T-cell (primary cell): ENCODE measurements around the gene OARD1. TPM values are rescaled to one million over a fixed set of nuclear protein-coding genes. Genes with fewer than 3 reads are reported as not detected.
"Not testable (repeated sequence)": the region's sequence is repeated elsewhere in the genome, so short reads cannot be mapped to it uniquely, and the experiment has no call there.

Source experiments
- ATAC-seq, 4 experiments: fragments of 200-7000 bp in 3 of 4; fragments of 150-1000 bp in 1 of 4; cut with Tn5 transposase; replicated peaks in 1 of 4; 1 replicate in 3 of 4; 2 replicates in 1 of 4; pipeline ENCODE4 v1.10.0; 2021; ENCODE audit warnings: moderate library complexity in 3 of 4, mild to moderate bottlenecking in 2 of 4, moderate number of reproducible peaks in 1 of 4
- CTCF ChIA-PET, 2 donors: fragments of 300-600 bp; sonication (Branson Sonifier 250); formaldehyde crosslinking; loops; one replicate each; lab custom pipeline; 2022; ENCODE audit warnings: antibody characterized with exemption in 2 of 2; lab: Charles Lee
- POLR2A ChIA-PET, 2 donors: fragments of 300-600 bp; sonication (Branson Sonifier 250); formaldehyde crosslinking; loops; one replicate each; lab custom pipeline; 2022; ENCODE audit warnings: antibody characterized with exemption in 2 of 2; lab: Charles Lee
- DNase-seq, 35 experiments: peaks; one replicate each; pipeline versions ENCODE4 v3.0.0 to v3.0.0-alpha.2; 2013 to 2023
- H3K27ac ChIP-seq: one replicate; pipeline ENCODE4 v1.5.1; 2013; ENCODE audit warnings: low read length
- H3K27me3 ChIP-seq, 2 experiments: replicated peaks in 1 of 2; 1 replicate in 1 of 2; 2 replicates in 1 of 2; pipeline versions ENCODE4 v1.6.1 to v1.7.0; 2013; ENCODE audit warnings: low read length in 1 of 2, mixed read lengths in 1 of 2; ENCODE audit not compliant: control insufficient read depth in 2 of 2, insufficient read depth in 2 of 2; ENCODE audit errors: extremely low read depth in 1 of 2
- H3K36me3 ChIP-seq, 2 donors: 1 replicate in 1 of 2; 2 replicates in 1 of 2; pipeline versions ENCODE4 v1.6.1 to v1.7.0; 2013; ENCODE audit warnings: low read length in 1 of 2; ENCODE audit not compliant: control insufficient read depth in 2 of 2, insufficient read depth in 1 of 2; ENCODE audit errors: extremely low read depth in 1 of 2
- H3K4me1 ChIP-seq, 2 experiments: 1 replicate in 1 of 2; 2 replicates in 1 of 2; pipeline versions ENCODE4 v1.6.1 to v1.7.0; 2013; ENCODE audit warnings: low read length in 2 of 2, mixed read lengths in 1 of 2; ENCODE audit not compliant: insufficient read depth in 2 of 2, control insufficient read depth in 1 of 2; ENCODE audit errors: extremely low read depth in 1 of 2
- H3K4me3 ChIP-seq, 2 donors: 1 replicate in 1 of 2; 2 replicates in 1 of 2; pipeline versions ENCODE4 v1.5.1 to v1.7.0; 2013; ENCODE audit warnings: mild to moderate bottlenecking in 2 of 2, low read length in 1 of 2, moderate library complexity in 1 of 2; ENCODE audit not compliant: control insufficient read depth in 1 of 2; ENCODE audit errors: extremely low read depth in 1 of 2
- H3K9me3 ChIP-seq: 2 replicates; pipeline ENCODE4 v1.7.0; 2013
- H3K27ac Mint-ChIP-seq, 2 donors: one replicate each; pipeline ENCODE4 v1.8.0; 2020 to 2021; ENCODE audit warnings: mild to moderate bottlenecking in 2 of 2, mixed read lengths in 2 of 2
- H3K27me3 Mint-ChIP-seq, 2 donors: one replicate each; pipeline ENCODE4 v1.8.0; 2021 to 2022; ENCODE audit warnings: mixed read lengths in 2 of 2
- H3K36me3 Mint-ChIP-seq: one replicate; pipeline ENCODE4 v1.8.0; 2021; ENCODE audit warnings: mixed read lengths
- H3K4me1 Mint-ChIP-seq, 3 donors: one replicate each; pipeline ENCODE4 v1.8.0; 2020 to 2022; ENCODE audit warnings: mixed read lengths in 3 of 3, mild to moderate bottlenecking in 1 of 3
- H3K4me3 Mint-ChIP-seq, 3 donors: one replicate each; pipeline ENCODE4 v1.8.0; 2020 to 2022; ENCODE audit warnings: mild to moderate bottlenecking in 3 of 3, mixed read lengths in 3 of 3, moderate library complexity in 3 of 3
- H3K9me3 Mint-ChIP-seq, 3 donors: one replicate each; pipeline ENCODE4 v1.8.0; 2020 to 2022; ENCODE audit warnings: mixed read lengths in 3 of 3
- WGBS: methylation state at CpG from one replicate; pipeline ENCODE4 v1.1.5; 2013; ENCODE audit warnings: missing lambda C conversion rate; ENCODE audit not compliant: insufficient coverage; 5-methylcytosine and 5-hydroxymethylcytosine counted together
- total RNA-seq, 35 experiments: library from RNA in 6 of 35; stranded (reverse) in 6 of 35; fragments of 120-200 nt in 1 of 35; gene quantifications; one replicate each; pipeline versions ENCODE4 v1.2.1 to v1.2.4 and lab custom pipeline; 2013 to 2026

OARD1 gene, protein sequence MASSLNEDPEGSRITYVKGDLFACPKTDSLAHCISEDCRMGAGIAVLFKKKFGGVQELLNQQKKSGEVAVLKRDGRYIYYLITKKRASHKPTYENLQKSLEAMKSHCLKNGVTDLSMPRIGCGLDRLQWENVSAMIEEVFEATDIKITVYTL
- total RNA-seq (10 to 100 TPM; 33.1 to 43.2 (median 39.4) TPM), total RNA-seq (lab: John Stamatoyannopoulos, UW) (9.9 to 61.0 (median 36.9) reads per million in 29 experiments)
- 47.1 TPM for total RNA-seq (2013)

DNA sequence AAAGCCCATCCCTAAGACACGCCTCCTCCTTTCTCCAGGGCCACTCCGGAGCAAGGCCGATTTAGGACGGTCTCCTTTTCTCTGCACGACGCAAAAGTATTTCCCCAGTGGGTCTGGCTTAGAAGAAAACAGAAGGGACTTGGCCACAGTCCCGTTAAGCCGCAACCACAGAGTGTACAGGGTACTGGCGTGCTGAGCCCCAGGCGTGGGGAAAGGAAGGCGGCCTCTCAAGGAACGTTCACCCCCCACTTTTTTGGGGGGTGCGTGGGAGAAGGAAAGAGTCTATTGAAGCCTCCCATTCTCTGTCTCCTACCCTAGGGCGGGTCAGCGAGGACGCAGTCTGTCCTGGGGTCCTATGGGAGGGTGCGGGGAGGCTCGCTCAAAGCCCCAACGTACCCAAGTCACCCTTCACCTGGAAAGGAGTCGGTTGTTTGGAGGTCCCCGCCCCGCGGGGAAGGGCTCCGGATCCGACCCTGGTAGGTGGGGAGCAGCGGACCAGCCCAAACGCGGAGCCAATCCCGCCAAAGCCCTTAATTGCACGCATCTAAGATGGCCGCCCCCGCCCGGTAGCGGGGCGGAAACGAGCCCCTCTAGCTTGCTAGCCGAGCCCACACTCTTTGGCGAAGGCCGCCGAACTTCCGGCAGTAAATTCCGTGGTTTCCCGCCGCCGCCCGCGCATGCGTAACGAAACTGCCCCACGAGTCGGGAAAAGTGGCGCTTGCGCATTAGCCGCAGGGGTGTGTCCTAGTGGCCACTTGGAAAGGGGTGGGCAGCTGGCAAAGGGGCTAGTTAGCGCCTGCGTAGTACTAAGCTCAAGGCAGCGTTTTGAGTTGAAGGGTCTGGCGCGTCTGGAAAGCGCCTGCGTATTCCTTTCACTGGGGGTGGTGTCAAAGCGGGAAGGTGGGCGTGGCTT, at the start of gene OARD1:
TSS of gene OARD1 (minus strand) at position 434 of the 913 bp plus-strand sequence. CDS start 722 bp downstream, outside the sequence.
- POLR2A ChIA-PET = interaction anchor here (0.5 to 0.6 kb wide), 2 partner anchors 9 to 37 kb away, joined by 3 to 7 read pairs; no protein-coding TSS in a partner anchor
- Histone ChIP-seq H3K27ac (peak within 1 kb of the TSS; percentile 96), H3K27me3 (no peaks in the 10 kb centered on the region), H3K9me3 (no peaks in the 10 kb centered on the region), H3K36me3 (peaks cover 0 to 32% of the 10 kb centered on the region in 2 donors), H3K4me3 (peak within 1 kb of the TSS; percentile 94), H3K4me1 (peaks cover 17 to 30% of the 10 kb centered on the region in 2 experiments)
- WGBS = under 1% methylated on average over 41 of the region's 63 CpGs
- Mint-ChIP-seq H3K27me3 (no peaks in the 10 kb centered on the region), H3K36me3 (peaks cover 17% of the 10 kb centered on the region), H3K4me1 (peaks cover 42 to 62% (median 53%) of the 10 kb centered on the region in 3 donors), H3K9me3 (no peaks in the 10 kb centered on the region), H3K4me3 (peak within 1 kb of the TSS; percentile 94 to 96 (median 95)), H3K27ac (peak within 1 kb of the TSS; percentile 97 to 98)
- CTCF ChIA-PET = interaction anchor here in 1 of 2 donors (1.2 kb wide), 2 partner anchors 44 kb away, joined by 4 to 6 read pairs; no protein-coding TSS in a partner anchor
- DNase-seq (peak; percentile 99 to 100 (median 100)), ATAC-seq (peak; percentile 79 to 80 (median 80))

DNA sequence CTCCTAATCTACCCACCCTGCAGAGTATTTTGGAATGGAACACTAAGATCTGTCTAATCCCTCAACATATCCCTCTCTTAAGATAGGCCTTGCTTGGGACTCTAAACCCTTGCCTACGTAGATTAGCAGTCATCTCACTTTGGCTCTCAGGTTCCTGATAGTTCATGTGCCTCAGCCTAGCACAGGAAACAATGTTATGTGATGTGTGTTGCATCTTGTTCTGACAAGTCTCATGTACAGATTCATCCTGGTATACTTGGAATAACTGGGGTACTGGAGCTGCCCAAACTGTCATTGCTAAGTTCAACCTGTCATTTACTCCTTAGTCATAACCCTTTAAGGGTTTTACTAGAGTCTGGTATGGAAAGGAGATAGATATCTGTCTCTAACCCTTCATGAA, 47.9 kb upstream of the OARD1 start:
- POLR2A ChIA-PET = no interaction called here
- Histone ChIP-seq H3K36me3 (peaks cover 0 to 11% of the 10 kb centered on the region in 2 donors), H3K4me3 (no peak overlapping the region), H3K27ac (no peak overlapping the region), H3K9me3 (no peaks in the 10 kb centered on the region), H3K4me1 (no peaks in the 10 kb centered on the region), H3K27me3 (no peaks in the 10 kb centered on the region)
- DNase-seq (no peak), ATAC-seq (no peak)
- CTCF ChIA-PET = no interaction called here
- Mint-ChIP-seq H3K4me1 (no peaks in the 10 kb centered on the region), H3K36me3 (peaks cover 64% of the 10 kb centered on the region), H3K27me3 (no peaks in the 10 kb centered on the region), H3K9me3 (no peaks in the 10 kb centered on the region), H3K4me3 (no peak overlapping the region), H3K27ac (no peak overlapping the region)
- no CpG with 5 or more reads among the region's 1 CpG for WGBS

DNA sequence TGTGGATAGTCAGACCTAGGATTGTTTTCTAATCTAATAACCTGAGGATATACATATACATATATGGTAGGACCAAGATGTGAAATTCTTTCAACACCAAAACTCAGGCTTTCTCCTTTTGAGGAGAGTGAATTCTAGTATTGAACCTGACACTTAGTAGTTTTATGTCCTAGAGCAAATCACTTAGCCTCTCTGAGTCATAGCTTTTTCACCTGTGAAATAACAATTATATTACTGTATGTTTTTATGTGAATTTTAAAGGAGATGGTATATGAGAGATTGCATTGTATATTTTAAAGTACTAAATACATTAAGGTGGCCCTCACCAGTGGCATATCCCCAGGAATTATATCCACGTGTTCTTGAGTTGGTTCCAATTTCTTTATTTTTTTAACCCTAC, 47.4 kb upstream of the OARD1 start:
- Histone ChIP-seq H3K27ac (no peak overlapping the region), H3K27me3 (no peaks in the 10 kb centered on the region), H3K9me3 (no peaks in the 10 kb centered on the region), H3K4me3 (no peak overlapping the region), H3K4me1 (no peaks in the 10 kb centered on the region), H3K36me3 (peaks cover 0 to 9% of the 10 kb centered on the region in 2 donors)
- DNase-seq (no peak), ATAC-seq (no peak)
- Mint-ChIP-seq H3K27ac (no peak overlapping the region), H3K36me3 (peaks cover 61% of the 10 kb centered on the region), H3K4me1 (no peaks in the 10 kb centered on the region), H3K27me3 (no peaks in the 10 kb centered on the region), H3K9me3 (no peaks in the 10 kb centered on the region), H3K4me3 (no peak overlapping the region)
- ChIA-PET POLR2A (no interaction called here), CTCF (no interaction called here)
- WGBS = no CpG with 5 or more reads among the region's 1 CpG

GRCh38 chr6:41115027-41115426, 42.9 kb upstream of the OARD1 start:
- H3K27me3 ChIP-seq, H3K27ac ChIP-seq, H3K4me3 ChIP-seq, H3K36me3 ChIP-seq, DNase-seq, H3K9me3 Mint-ChIP-seq, H3K4me1 Mint-ChIP-seq, H3K4me1 ChIP-seq, CTCF ChIA-PET, H3K27ac Mint-ChIP-seq, H3K27me3 Mint-ChIP-seq, H3K9me3 ChIP-seq, POLR2A ChIA-PET, H3K4me3 Mint-ChIP-seq, ATAC-seq: not testable (repeated sequence)
- peaks cover 39% of the 10 kb centered on the region for H3K36me3 Mint-ChIP-seq
- WGBS = no CpG with 5 or more reads among the region's 2 CpGs

GRCh38 chr6:41111017-41111416, 38.9 kb upstream of the OARD1 start:
- no peaks in the 10 kb centered on the region for H3K4me1 Mint-ChIP-seq
- H3K36me3 ChIP-seq = no peaks in the 10 kb centered on the region
- H3K4me1 ChIP-seq = no peaks in the 10 kb centered on the region
- H3K9me3 Mint-ChIP-seq = no peaks in the 10 kb centered on the region
- WGBS = 82% methylated on average over 2 of the region's 3 CpGs
- no peaks in the 10 kb centered on the region for H3K27me3 Mint-ChIP-seq
- no peak for DNase-seq
- ChIA-PET POLR2A (no interaction called here), CTCF (interaction anchor here in 1 of 2 donors (0.6 kb wide), 1 partner anchor 1422 kb away, joined by 3 read pairs; no protein-coding TSS in a partner anchor)
- no peak overlapping the region for H3K4me3 Mint-ChIP-seq
- ATAC-seq = no peak
- H3K27me3 ChIP-seq = no peaks in the 10 kb centered on the region
- peaks cover 27% of the 10 kb centered on the region for H3K36me3 Mint-ChIP-seq
- no peak overlapping the region for H3K4me3 ChIP-seq
- no peak overlapping the region for H3K27ac ChIP-seq
- H3K27ac Mint-ChIP-seq = no peak overlapping the region
- H3K9me3 ChIP-seq = no peaks in the 10 kb centered on the region

DNA sequence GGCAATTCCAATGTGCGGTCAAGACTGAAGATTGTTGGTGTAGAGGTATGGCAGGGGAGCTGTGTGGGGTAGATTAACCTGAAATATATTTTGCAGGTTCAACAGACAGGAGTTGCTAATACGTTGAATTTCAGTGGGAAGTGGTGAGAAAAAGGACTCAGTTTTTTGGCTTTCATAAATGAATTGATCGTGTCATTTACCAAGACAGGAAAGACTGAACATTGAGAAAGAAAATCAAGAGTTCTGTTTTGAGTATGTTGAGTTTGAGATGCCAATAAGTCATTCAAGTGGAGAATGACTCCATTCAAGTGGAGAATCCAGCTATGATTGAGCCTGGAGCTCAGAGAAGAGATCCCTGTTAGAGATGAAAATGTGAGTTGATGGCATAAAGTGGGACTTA, 31.7 kb upstream of the OARD1 start:
- ATAC-seq = no peak
- no peaks in the 10 kb centered on the region for H3K4me1 ChIP-seq
- H3K4me3 ChIP-seq = no peak overlapping the region
- Mint-ChIP-seq H3K4me3 (no peak overlapping the region), H3K4me1 (peaks cover 6 to 11% (median 10%) of the 10 kb centered on the region in 3 donors), H3K27me3 (no peaks in the 10 kb centered on the region), H3K27ac (no peak overlapping the region), H3K9me3 (no peaks in the 10 kb centered on the region), H3K36me3 (peaks cover 22% of the 10 kb centered on the region)
- no peaks in the 10 kb centered on the region for H3K27me3 ChIP-seq
- 43% methylated on average over 3 of the region's 3 CpGs for WGBS
- peaks cover 3 to 29% of the 10 kb centered on the region in 2 donors for H3K36me3 ChIP-seq
- ChIA-PET POLR2A (interaction anchor here in 1 of 2 donors (0.6 kb wide), 1 partner anchor 11 kb away, joined by 10 read pairs; no protein-coding TSS in a partner anchor), CTCF (interaction anchor here (0.7 to 1.1 kb wide), 3 partner anchors 11 to 206 kb away, joined by 3 read pairs; no protein-coding TSS in a partner anchor)
- H3K27ac ChIP-seq = no peak overlapping the region
- H3K9me3 ChIP-seq = no peaks in the 10 kb centered on the region
- DNase-seq = no peak
